SU-DHL-6 (cell line): Measurements from ENCODE around the gene DAZL.

ENCODE experiments used
- H2AFZ ChIP-seq: fragments of 200-600 bp; sonication (generic); 2 replicates; pipeline ENCODE4 v1.6.1; 2014; ENCODE audit warnings: low read depth, mild to moderate bottlenecking, moderate library complexity, mixed read lengths, antibody characterized with exemption, low read length; ENCODE audit not compliant: severe bottlenecking
- H3F3A ChIP-seq: fragments of 200-600 bp; shearing (Covaris generic); 2 replicates; pipeline ENCODE4 v1.6.0; 2016; ENCODE audit warnings: antibody characterized with exemption, mild to moderate bottlenecking; ENCODE audit not compliant: insufficient read depth
- H3K27ac ChIP-seq: fragments of 200-600 bp; sonication (generic); 2 replicates; pipeline ENCODE4 v1.5.1; 2016; ENCODE audit warnings: low read depth, mild to moderate bottlenecking, low read length, moderate library complexity, mixed read lengths
- H3K27me3 ChIP-seq: fragments of 200-600 bp; sonication (generic), shearing (Covaris generic); 2 replicates; pipeline ENCODE4 v1.6.0; 2014; ENCODE audit warnings: mild to moderate bottlenecking, low read length
- H3K36me3 ChIP-seq: fragments of 200-600 bp; sonication (generic); 2 replicates; pipeline ENCODE4 v1.6.1; 2014; ENCODE audit warnings: mild to moderate bottlenecking, low read length, mixed read lengths
- H3K4me2 ChIP-seq: fragments of 300-600, 200-600 bp; shearing (Covaris generic), sonication (generic); 2 replicates; pipeline ENCODE4 v1.6.0; 2014; ENCODE audit warnings: low read length, low read depth, mild to moderate bottlenecking; ENCODE audit not compliant: poor library complexity, severe bottlenecking
- H3K4me3 ChIP-seq: fragments of 200-600 bp; sonication (generic); 2 replicates; pipeline ENCODE4 v1.5.1; 2014; ENCODE audit warnings: antibody characterized with exemption, low read length, mild to moderate bottlenecking, mixed read lengths; ENCODE audit not compliant: insufficient read depth, poor library complexity, severe bottlenecking
- H3K79me2 ChIP-seq: fragments of 200-600 bp; sonication (generic); 2 replicates; pipeline ENCODE4 v1.6.1; 2014; ENCODE audit warnings: mild to moderate bottlenecking, low read length, moderate library complexity; ENCODE audit not compliant: insufficient read depth
- H3K9ac ChIP-seq: fragments of 200-600 bp; sonication (generic); 2 replicates; pipeline ENCODE4 v1.7.0; 2014; ENCODE audit warnings: mild to moderate bottlenecking, low read length
- H3K9me2 ChIP-seq: fragments of 200-600 bp; sonication (generic); replicated peaks from 2 replicates; pipeline ENCODE4 v1.6.1; 2014; ENCODE audit warnings: low read length; ENCODE audit not compliant: insufficient read depth
- H3K9me3 ChIP-seq: fragments of 200-600 bp; sonication (generic); 2 replicates; pipeline ENCODE4 v1.6.1; 2014; ENCODE audit warnings: low read length, mixed read lengths; ENCODE audit not compliant: insufficient read depth
- H4K20me1 ChIP-seq: fragments of 200-600 bp; sonication (generic); 2 replicates; pipeline ENCODE4 v1.6.1; 2014; ENCODE audit warnings: low read depth, mild to moderate bottlenecking, antibody characterized with exemption, low read length, moderate library complexity, mixed read lengths
- CTCF ChIP-seq: fragments of 200-600 bp; sonication (generic); IDR thresholded peaks from one replicate; pipeline ENCODE4 v1.5.1; 2017; ENCODE audit warnings: antibody characterized with exemption, mild to moderate bottlenecking, low read length, moderate library complexity; ENCODE audit not compliant: insufficient read depth, poor library complexity, severe bottlenecking
- EZH2phosphoT487 ChIP-seq: fragments of 200-600 bp; sonication (generic), shearing (Covaris generic); conservative IDR thresholded peaks from 2 replicates; pipeline ENCODE4 v1.6.1; 2018; ENCODE audit warnings: mild to moderate bottlenecking, antibody characterized with exemption, low read length, moderate library complexity, mixed read lengths

Gene DAZL

GRCh38 chr3:16548721-16549120 lies 56.5 kb downstream of the DAZL start:
- Histone ChIP-seq H3K9me2 (no peaks in the 10 kb centered on the region), H3K4me2 (no peak overlapping the region), H2AFZ (no peak overlapping the region), H3K9me3 (no peaks in the 10 kb centered on the region), H3K27me3 (no peaks in the 10 kb centered on the region), H3K27ac (no peak overlapping the region), H3K36me3 (no peaks in the 10 kb centered on the region), H3F3A (no peaks in the 10 kb centered on the region), H3K4me3 (no peak overlapping the region), H3K9ac (no peak overlapping the region), H4K20me1 (no peaks in the 10 kb centered on the region), H3K79me2 (no peaks in the 10 kb centered on the region)
- no peak for TF ChIP-seq CTCF
- TF ChIP-seq EZH2phosphoT487, result no peak

- Histone ChIP-seq H3F3A (no peaks in the 10 kb centered on the region), H3K27ac (no peak overlapping the region), H3K4me3 (no peak overlapping the region), H3K9me3 (no peaks in the 10 kb centered on the region), H3K36me3 (no peaks in the 10 kb centered on the region), H3K79me2 (no peaks in the 10 kb centered on the region), H3K27me3 (no peaks in the 10 kb centered on the region), H2AFZ (no peak overlapping the region), H3K9me2 (no peaks in the 10 kb centered on the region), H3K4me2 (no peak overlapping the region), H3K9ac (no peak overlapping the region), H4K20me1 (no peaks in the 10 kb centered on the region)
- no peak for TF ChIP-seq EZH2phosphoT487
- no peak for TF ChIP-seq CTCF
Observed at GRCh38 chr3:16547561-16548357, 57.5 kb downstream of the DAZL start.

DNA sequence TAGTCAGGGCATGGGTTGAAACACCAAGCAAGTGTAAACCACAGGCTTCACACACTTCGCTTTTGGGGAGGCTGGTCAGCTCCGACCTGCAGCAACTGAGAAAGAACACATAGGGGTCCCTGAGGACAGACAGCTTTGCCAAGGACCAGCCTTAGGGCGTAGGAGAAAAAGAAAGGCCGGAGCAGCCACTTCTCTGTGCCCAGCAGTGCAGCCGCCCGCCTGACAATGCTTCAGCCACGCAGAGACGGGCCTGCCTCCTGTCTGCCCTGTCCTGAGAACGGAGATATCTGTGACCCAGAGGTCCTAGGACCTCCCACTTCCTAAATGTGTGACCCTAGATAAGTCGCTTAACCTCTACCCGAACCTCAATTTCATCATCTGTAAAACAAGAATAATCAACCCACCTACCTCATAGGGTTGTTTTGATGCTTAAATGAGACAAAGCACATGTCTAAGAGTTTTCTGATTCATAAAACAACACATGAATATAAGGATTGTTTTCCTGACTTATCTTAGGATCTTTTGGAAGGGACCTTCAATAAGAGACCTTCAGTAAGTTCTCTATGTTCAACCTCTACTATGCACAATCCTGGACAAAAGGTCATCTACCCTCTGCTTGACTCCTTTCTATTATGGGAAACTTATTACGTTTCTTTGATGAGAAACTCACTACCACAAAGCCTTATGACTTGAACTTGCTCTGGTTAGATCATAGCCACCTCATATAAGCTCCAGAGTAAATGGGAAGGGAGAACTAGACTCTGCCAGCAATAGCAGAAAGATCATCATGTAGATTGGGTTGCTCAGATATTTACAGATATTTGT lies 58.8 kb downstream of the DAZL start:
- Histone ChIP-seq H3K36me3 (no peaks in the 10 kb centered on the region), H3K4me3 (no peak overlapping the region), H3K27ac (no peak overlapping the region), H3K4me2 (no peak overlapping the region), H3F3A (no peaks in the 10 kb centered on the region), H3K9me3 (no peaks in the 10 kb centered on the region), H4K20me1 (no peaks in the 10 kb centered on the region), H3K9ac (no peak overlapping the region), H3K27me3 (no peaks in the 10 kb centered on the region), H3K9me2 (no peaks in the 10 kb centered on the region), H3K79me2 (no peaks in the 10 kb centered on the region), H2AFZ (no peak overlapping the region)
- TF ChIP-seq EZH2phosphoT487 (no peak), CTCF (no peak)
